ENCODE measurements around the gene RPS4Y1. TPM values are rescaled to one million over a fixed set of nuclear protein-coding genes. Genes with fewer than 3 reads are reported as not detected.

The RPS4Y1 gene
- total RNA-seq, 1 donor from 2014 or later = not detected

DNA sequence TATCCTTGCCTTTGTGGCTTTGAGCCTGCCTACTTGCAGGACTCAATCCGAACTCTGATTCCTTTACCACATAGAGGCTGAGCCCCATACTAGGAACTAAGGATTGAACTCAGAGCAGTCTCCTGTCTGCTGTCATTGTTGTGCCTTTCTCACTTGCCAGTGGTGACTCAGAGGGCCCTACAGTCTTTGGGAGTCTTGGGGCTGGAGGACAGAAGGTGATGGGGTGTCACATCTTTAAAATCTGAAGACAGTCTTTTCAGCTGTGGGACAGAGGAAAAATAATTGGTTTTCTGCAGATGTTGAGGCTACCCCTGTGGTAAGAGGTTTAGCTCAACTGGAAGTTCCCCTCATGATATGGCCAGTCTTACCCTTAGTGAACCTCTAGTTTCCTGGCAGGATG, 8.0 kb downstream of the RPS4Y1 start:
- TF ChIP-seq, protein P1, sequence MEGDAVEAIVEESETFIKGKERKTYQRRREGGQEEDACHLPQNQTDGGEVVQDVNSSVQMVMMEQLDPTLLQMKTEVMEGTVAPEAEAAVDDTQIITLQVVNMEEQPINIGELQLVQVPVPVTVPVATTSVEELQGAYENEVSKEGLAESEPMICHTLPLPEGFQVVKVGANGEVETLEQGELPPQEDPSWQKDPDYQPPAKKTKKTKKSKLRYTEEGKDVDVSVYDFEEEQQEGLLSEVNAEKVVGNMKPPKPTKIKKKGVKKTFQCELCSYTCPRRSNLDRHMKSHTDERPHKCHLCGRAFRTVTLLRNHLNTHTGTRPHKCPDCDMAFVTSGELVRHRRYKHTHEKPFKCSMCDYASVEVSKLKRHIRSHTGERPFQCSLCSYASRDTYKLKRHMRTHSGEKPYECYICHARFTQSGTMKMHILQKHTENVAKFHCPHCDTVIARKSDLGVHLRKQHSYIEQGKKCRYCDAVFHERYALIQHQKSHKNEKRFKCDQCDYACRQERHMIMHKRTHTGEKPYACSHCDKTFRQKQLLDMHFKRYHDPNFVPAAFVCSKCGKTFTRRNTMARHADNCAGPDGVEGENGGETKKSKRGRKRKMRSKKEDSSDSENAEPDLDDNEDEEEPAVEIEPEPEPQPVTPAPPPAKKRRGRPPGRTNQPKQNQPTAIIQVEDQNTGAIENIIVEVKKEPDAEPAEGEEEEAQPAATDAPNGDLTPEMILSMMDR (conservative IDR thresholded peaks at IDR 0.05) = no peak
- H3K27me3 Mint-ChIP-seq = no peaks in the 10 kb centered on the region
- no peaks in the 10 kb centered on the region for H3K36me3 Mint-ChIP-seq
- no peaks in the 10 kb centered on the region for H3K9me3 Mint-ChIP-seq
- no peaks in the 10 kb centered on the region for H3K4me1 Mint-ChIP-seq (ENCODE audit: unreplicated experiment)
- DNase-seq (ENCODE audit: extremely low spot score, unreplicated experiment) = no peak
- no peak overlapping the region for H3K27ac Mint-ChIP-seq
- H3K4me3 Mint-ChIP-seq = no peak overlapping the region

DNA sequence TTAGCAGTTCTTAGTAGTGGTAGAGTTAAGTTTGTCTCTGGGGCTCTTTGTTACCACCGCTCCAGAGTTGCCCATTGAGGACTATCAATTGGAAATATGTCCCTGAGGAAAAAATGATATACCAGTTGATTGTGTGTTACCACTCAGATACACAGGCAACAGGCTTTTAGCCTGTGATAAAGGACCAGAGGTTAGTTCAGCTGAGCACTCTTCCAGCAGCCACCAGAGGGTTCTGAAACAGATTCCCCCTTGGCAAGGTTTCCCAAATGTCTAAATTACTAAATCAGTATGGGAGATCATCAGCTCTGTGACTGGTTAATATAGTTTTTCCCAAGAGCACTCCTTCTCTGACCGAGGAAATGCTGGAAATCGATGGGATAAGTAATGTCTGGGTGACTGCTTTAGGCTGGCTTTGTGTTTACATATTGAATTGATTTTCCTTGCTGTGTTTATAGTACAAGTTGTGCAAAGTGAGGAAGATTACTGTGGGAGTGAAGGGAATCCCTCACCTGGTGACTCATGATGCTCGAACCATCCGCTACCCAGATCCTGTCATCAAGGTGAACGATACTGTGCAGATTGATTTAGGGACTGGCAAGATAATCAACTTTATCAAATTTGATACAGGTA, 12.9 kb downstream of the RPS4Y1 start:
- no peak for DNase-seq (ENCODE audit: extremely low spot score, unreplicated experiment)
- Mint-ChIP-seq H3K27me3 (no peaks in the 10 kb centered on the region), H3K4me3 (no peak overlapping the region), H3K4me1 (ENCODE audit: unreplicated experiment) (no peaks in the 10 kb centered on the region), H3K27ac (no peak overlapping the region), H3K9me3 (no peaks in the 10 kb centered on the region), H3K36me3 (no peaks in the 10 kb centered on the region)
- TF ChIP-seq, protein P1 (conservative IDR thresholded peaks at IDR 0.05) = no peak

DNA sequence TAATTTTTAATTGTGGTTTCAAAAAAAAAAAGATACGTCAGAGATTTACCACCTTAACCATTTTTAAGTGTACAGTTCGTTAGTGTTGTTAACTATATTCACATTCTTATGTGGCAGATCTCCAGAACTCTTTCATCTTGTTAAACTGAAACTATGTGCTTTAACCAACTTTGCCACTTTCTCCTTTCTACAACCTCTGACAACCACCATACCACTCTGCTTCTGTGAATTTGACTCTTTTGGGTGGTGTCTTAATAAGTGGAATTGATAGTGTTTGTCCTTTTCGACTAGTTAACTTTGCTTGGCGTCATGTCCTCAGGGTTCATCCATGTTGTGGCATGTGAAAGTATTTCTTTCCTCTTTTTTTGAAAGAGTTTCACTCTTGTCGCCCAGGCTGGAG, 15.7 kb downstream of the RPS4Y1 start:
- H3K36me3 Mint-ChIP-seq = no peaks in the 10 kb centered on the region
- no peaks in the 10 kb centered on the region for H3K4me1 Mint-ChIP-seq (ENCODE audit: unreplicated experiment)
- no peaks in the 10 kb centered on the region for H3K27me3 Mint-ChIP-seq
- H3K9me3 Mint-ChIP-seq = no peaks in the 10 kb centered on the region
- no peak overlapping the region for H3K4me3 Mint-ChIP-seq
- TF ChIP-seq, protein P1 (conservative IDR thresholded peaks at IDR 0.05) = no peak
- DNase-seq (ENCODE audit: extremely low spot score, unreplicated experiment) = no peak
- H3K27ac Mint-ChIP-seq = no peak overlapping the region

DNA sequence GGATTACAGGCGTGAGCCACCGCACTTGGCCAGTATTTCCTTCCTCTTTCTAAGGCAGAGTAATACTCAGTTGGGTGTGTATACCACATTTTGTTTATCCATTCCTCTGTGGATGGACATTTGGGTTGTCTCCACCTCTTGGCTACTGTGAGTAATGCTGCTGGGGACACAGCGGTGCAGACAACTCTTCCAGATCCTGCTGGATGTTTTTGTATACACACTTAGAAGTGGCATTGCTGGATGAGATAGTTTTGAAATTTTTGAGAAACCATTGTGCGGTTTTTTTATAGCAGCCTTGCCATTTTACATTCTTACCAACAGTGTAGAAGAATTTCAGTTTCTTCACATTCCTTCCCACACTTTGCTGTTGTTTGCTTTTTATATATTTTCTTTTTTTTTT, 16.3 kb downstream of the RPS4Y1 start:
- DNase-seq (ENCODE audit: extremely low spot score, unreplicated experiment) = no peak
- Mint-ChIP-seq H3K9me3 (no peaks in the 10 kb centered on the region), H3K36me3 (no peaks in the 10 kb centered on the region), H3K4me3 (no peak overlapping the region), H3K4me1 (ENCODE audit: unreplicated experiment) (no peaks in the 10 kb centered on the region), H3K27me3 (no peaks in the 10 kb centered on the region), H3K27ac (no peak overlapping the region)
- TF ChIP-seq, protein P1 (conservative IDR thresholded peaks at IDR 0.05) = no peak

DNA sequence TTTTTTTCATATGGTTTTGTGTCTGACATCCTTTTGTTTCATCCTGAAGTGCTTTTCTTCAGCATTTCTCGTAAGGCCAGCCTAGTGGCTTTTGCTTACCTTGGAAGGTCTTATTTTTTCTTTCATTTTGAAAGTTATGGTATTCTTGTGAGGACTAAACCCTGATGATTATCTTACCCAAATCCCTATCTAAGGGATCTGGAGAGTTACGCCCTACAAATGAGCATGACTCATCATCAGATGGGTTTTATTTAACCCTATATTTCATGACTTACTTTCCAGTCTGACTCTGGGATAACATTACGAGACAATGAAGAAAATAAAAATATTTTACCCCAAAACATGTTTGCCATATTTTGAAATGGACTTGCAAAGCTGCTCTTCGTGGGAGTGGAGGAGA, 18.4 kb downstream of the RPS4Y1 start:
- H3K9me3 Mint-ChIP-seq = no peaks in the 10 kb centered on the region
- TF ChIP-seq, protein P1 (conservative IDR thresholded peaks at IDR 0.05) = no peak
- H3K36me3 Mint-ChIP-seq = no peaks in the 10 kb centered on the region
- no peak overlapping the region for H3K4me3 Mint-ChIP-seq
- no peaks in the 10 kb centered on the region for H3K4me1 Mint-ChIP-seq (ENCODE audit: unreplicated experiment)
- DNase-seq (ENCODE audit: extremely low spot score, unreplicated experiment) = no peak
- H3K27me3 Mint-ChIP-seq = no peaks in the 10 kb centered on the region
- H3K27ac Mint-ChIP-seq = no peak overlapping the region

DNA sequence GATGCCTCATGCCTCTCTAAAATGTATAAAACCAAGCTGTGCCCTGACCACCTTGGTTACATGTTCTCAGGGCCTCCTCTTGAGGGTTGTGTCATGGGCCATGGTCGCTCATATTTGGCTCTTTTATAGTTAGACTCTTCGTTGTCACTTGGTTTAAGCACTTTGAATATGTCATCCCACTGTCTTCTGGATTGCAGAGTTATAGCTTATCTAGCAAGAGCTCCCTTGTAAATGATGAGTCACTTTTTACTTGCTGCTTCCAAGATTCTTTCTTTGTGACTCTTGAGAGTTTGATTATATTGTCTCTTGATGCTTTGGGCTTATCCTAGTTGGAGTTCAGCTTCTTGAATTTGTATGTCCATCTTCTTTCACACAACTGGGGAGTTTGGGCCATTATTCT, 19.1 kb downstream of the RPS4Y1 start:
- Mint-ChIP-seq H3K4me3 (no peak overlapping the region), H3K27ac (no peak overlapping the region), H3K36me3 (no peaks in the 10 kb centered on the region), H3K4me1 (ENCODE audit: unreplicated experiment) (no peaks in the 10 kb centered on the region), H3K27me3 (no peaks in the 10 kb centered on the region), H3K9me3 (no peaks in the 10 kb centered on the region)
- DNase-seq (ENCODE audit: extremely low spot score, unreplicated experiment) = no peak
- TF ChIP-seq, protein P1 (conservative IDR thresholded peaks at IDR 0.05) = no peak
